ENCODE measurements around the gene NLE1. TPM values are rescaled to one million over a fixed set of nuclear protein-coding genes. Genes with fewer than 3 reads are reported as not detected.
"Not testable (repeated sequence)": the region's sequence is repeated elsewhere in the genome, so short reads cannot be mapped to it uniquely, and the experiment has no call there.

Gene NLE1
- total RNA-seq, 1 donor from 2014 or later: 13.5 TPM

GRCh38 chr17:35132816-35133550 is 9.1 kb downstream of the NLE1 start:
- intact Hi-C loops (cut with DNase I): no loop called here
- ATAC-seq (no peak), DNase-seq (ENCODE audit: low spot score) (no peak)

- ATAC-seq (no peak), DNase-seq (ENCODE audit: low spot score) (no peak)
- intact Hi-C loops (cut with DNase I): no loop called here
Observed at GRCh38 chr17:35132099-35132498, 10.0 kb downstream of the NLE1 start.

DNA sequence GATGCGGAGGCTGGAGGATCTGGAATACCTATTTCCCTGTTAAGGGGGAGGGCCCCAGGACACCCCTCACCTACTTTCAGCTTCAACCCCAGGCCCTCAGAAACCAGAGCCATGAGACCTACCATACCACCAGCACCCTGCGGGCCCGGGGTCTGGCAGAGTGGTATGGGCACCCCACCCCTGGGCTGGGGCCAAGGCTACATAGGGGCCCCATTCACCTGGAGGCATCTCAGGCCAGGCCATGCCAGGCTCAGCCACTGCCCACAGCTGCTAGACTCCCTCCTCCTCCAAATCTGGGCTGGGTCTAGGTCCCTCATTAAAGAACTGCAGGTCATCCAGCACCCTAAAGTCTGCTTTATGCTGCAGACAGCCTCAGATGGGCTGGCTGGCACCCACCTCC is 11.7 kb downstream of the NLE1 start:
- intact Hi-C loops (cut with DNase I): no loop called here
- DNase-seq (ENCODE audit: low spot score) (no peak), ATAC-seq (no peak)

DNA sequence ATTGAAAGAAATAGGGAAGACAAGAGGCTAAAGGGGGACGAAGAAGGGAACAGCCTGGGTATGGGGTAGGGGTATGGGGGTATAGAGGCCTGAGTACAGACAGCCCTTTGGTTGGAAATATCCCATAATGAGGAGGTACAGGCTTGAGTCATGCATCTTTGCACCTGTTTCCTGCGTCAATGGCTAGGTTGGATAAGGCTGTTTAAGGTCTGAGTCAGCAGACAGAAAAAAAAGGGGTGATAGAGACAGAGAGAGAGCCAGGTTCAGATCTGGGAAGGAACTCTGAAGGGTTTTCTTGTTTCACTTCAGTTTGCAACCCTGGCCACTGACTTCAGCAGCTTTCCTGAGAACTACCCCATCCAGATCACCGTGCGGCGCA is 12.1 kb downstream of the NLE1 start:
- DNase-seq (ENCODE audit: low spot score): no peak
- ATAC-seq: no peak
- intact Hi-C loops (cut with DNase I): no loop called here

GRCh38 chr17:35129154-35129972 is 12.7 kb downstream of the NLE1 start:
- DNase-seq (ENCODE audit: low spot score): no peak
- intact Hi-C loops (cut with DNase I): no loop called here
- ATAC-seq: no peak

DNA sequence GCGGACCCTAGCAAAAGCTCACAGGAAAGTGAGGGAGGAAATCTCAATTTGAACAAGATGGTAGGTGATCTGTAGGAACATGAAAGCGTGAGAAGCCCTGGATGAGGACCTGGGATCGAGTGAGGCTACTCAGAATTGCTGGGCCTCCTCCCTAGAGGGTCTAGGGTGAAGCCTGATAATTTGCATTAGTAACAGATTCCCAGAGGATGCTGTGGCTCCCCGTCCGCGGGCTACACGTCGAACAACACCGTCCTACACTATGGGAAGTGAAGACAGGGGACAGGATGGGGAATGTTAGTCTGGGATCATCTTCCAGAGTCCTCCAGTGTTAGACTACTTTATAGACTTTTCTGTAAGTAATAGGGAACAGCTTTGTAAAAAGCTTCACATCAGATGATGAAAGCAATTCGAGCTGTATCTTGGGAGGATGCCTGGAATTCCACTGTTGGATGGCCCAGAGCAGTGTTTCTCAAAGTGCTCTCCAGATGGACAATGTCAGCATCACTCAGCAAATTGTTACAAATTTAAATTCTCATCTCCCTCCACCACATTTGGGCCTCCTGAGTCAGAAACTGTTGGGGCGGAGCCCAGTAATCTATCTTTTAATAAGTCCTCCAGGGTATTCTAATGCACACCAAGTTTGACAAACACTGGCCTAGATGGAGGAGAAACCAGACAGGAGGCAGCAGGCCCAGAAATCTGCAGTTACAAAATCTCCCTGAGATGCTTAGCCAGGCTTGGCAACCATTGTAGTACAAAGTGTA is 14.2 kb downstream of the NLE1 start:
- ATAC-seq: peak; percentile 77
- DNase-seq (ENCODE audit: low spot score): no peak
- intact Hi-C loops (cut with DNase I): no loop called here

DNA sequence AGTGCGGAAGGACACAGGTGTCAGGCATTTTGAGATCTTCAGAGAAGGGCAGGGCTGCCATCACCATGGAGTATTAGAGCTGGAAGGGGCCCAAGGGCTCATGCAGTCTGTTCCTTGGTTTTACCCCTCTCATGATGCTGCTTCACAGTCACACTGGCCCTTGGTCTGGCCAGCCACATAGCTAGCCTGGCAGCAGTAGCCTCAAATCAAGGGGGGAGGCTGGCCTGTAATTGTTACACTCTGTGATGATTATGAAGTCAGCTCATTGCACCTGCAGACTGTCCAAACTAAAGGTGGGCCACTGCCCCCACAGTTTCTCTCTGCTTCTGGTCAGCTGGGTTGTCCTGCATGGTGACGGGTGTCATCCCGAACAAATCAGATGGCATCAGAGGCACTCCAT is 20.8 kb downstream of the NLE1 start, which contains the start of gene FNDC8:
FNDC8 (plus strand) TSS at position 301 of the 400 bp plus-strand sequence; CDS start at position 380, 79 bp downstream.
- intact Hi-C loops (cut with DNase I): loop anchor here (5.0 kb wide), 1 partner anchor 704 kb away; no protein-coding TSS in a partner anchor
- no peak for DNase-seq (ENCODE audit: low spot score)
- ATAC-seq: no peak

- ATAC-seq: peak; percentile 91
- DNase-seq (ENCODE audit: low spot score): peak; percentile 84
- intact Hi-C loops (cut with DNase I): loop anchor here (5.0 kb wide), 1 partner anchor 702 kb away; no protein-coding TSS in a partner anchor
Observed at GRCh38 chr17:35119370-35120165, 22.5 kb downstream of the NLE1 start, which contains the start of gene RAD51D. RAD51D (minus strand) TSS chr17:35119860; CDS start chr17:35119613, 247 bp downstream.

DNA sequence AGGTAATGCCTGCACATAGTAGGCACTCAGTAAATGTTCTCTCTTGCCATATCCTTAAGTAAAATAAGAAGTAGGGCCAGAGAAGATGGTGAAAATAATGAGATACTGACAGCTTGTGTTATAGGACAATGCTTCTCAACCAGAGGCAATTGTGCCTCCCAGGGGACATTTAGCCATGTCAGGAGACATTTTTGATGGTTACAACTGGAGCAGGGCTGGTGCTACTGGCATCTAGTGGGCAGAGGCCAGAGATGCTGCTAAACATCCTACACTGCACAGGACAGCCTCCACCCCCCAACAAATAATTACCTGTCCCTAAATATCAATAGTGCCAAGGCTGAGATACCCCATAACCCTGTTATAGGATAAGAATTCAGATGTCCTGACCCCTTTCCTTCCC is 24.1 kb downstream of the NLE1 start:
- intact Hi-C loops (cut with DNase I): no loop called here
- no peak for DNase-seq (ENCODE audit: low spot score)
- no peak for ATAC-seq

GRCh38 chr17:35116845-35117244 is 25.3 kb downstream of the NLE1 start:
- intact Hi-C loops (cut with DNase I): no loop called here
- ATAC-seq (no peak), DNase-seq (ENCODE audit: low spot score) (no peak)

GRCh38 chr17:35110791-35111190 is 31.3 kb downstream of the NLE1 start:
- ATAC-seq; DNase-seq (ENCODE audit: low spot score); intact Hi-C loops (cut with DNase I): not testable (repeated sequence)

- intact Hi-C loops (cut with DNase I): no loop called here
Observed at GRCh38 chr17:35104844-35105450, 37.2 kb downstream of the NLE1 start.

GRCh38 chr17:35103271-35103670 is 38.8 kb downstream of the NLE1 start:
- intact Hi-C loops (cut with DNase I): no loop called here
- peak; percentile 33 for DNase-seq (ENCODE audit: low spot score)
- no peak for ATAC-seq

More at GRCh38 chr17:35104844-35105450, 37.2 kb downstream of the NLE1 start:
- no peak for DNase-seq (ENCODE audit: low spot score)
- no peak for ATAC-seq

DNA sequence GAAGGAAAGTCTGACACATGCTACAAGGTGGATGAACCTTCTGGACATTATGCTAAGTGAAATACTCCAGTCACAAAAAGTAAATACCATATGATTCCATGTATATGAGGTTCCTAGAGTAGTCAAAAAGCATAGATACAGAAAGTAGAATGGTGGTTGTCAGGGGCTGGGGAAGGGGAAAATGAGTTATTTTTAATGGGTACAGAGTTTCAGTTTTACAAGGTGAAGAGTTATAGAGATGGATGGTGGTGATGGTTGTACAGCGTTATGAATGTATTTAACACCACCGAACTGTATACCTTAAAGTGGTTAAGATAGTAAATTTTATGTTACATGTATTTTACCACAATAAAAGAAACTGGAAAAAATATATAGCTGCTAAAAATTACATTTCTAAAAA is 40.4 kb downstream of the NLE1 start:
- DNase-seq (ENCODE audit: low spot score): no peak
- no peak for ATAC-seq
- intact Hi-C loops (cut with DNase I): no loop called here

DNA sequence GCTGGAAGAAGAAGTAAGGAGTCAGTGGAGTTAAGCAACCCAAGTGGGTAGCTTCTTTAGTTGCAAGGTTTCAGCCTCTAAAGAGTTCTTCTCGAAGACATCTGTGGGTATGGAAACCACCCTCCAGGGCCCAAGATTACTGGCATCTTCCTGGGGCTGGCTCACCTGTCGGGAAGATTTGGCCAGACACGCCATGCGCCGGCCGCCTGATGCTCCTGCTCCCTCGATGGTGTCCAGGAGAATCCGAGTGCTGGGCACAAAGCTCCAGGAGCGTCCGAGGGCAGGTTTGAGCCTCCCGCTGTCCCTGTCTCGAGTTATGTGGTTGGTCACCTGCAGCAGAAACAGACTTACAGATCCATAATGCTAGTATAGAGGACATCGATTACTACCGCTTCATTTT is 41.1 kb downstream of the NLE1 start:
- intact Hi-C loops (cut with DNase I): no loop called here
- DNase-seq (ENCODE audit: low spot score) (no peak), ATAC-seq (no peak)

DNA sequence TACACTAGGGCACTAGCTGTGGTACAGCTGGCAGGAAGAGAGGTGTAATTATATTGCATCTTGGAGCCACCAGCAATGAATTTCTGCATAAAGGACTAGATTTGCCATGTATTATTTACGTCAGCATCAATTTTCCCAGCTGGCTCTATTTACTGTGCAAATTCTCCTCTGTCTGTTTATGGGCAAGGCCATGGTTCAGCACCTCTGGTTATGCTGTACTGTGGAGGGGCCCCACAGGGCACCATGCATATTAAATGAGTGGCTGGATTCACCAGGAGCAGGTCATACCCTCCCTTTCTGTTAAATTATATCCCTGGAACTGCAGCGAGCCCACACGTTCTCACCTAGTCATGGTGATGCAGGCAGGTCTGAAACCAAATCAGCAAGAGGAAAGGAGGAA is 42.2 kb downstream of the NLE1 start:
- intact Hi-C loops (cut with DNase I): loop anchor here (10.0 kb wide), 1 partner anchor 95 kb away; no protein-coding TSS in a partner anchor
- DNase-seq (ENCODE audit: low spot score): no peak
- no peak for ATAC-seq

DNA sequence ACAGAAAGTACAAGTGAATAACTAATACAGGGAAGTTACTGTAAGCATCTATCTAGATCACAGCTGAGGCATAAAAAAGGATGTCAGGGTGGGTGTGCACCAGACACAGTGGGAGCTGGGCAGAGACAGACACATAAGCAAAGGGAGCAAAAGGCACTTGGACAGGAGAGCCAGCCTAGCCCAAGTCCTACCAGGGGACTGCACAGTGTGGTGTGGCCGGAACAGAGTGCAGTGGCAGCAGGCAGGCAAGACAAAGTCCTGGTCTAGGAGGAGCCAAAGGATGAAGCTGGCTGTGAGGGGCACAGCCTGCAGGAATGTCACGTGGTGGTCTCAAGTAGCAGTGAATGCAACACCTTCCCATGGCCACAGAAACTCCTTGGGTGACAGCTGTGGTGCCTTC is 44.3 kb downstream of the NLE1 start:
- ATAC-seq (no peak), DNase-seq (ENCODE audit: low spot score) (no peak)
- intact Hi-C loops (cut with DNase I): loop anchor here (10.0 kb wide), 1 partner anchor 93 kb away; no protein-coding TSS in a partner anchor

- ATAC-seq: no peak
- no peak for DNase-seq (ENCODE audit: low spot score)
- intact Hi-C loops (cut with DNase I): loop anchor here (10.0 kb wide), 1 partner anchor 91 kb away; no protein-coding TSS in a partner anchor
Observed at GRCh38 chr17:35095741-35096140, 46.4 kb downstream of the NLE1 start.

Measured in sciatic nerve (tissue), 2 donors.